CD4-positive, alpha-beta T cell treated with Interleukin-1 beta for 1 hour (primary cell): ENCODE data around the gene CLIC5.

Source experiments
- DNase-seq, 2 donors: peaks; one replicate each; pipeline ENCODE4 v3.0.0-alpha.2; 2020 to 2022

CLIC5 gene

GRCh38 chr6:45990162-45990561 is 25.5 kb downstream of the CLIC5 start:
- no peak for DNase-seq

- DNase-seq = no peak
Observed at GRCh38 chr6:45988635-45989034, 27.0 kb downstream of the CLIC5 start.

GRCh38 chr6:45987856-45988255 is 27.8 kb downstream of the CLIC5 start:
- DNase-seq = no peak

- DNase-seq = no peak
Observed at GRCh38 chr6:45986746-45987274, 28.9 kb downstream of the CLIC5 start.

GRCh38 chr6:45984788-45985425 is 30.8 kb downstream of the CLIC5 start:
- no peak for DNase-seq

GRCh38 chr6:45984347-45984746 is 31.3 kb downstream of the CLIC5 start:
- no peak for DNase-seq

GRCh38 chr6:45983062-45983461 is 32.6 kb downstream of the CLIC5 start:
- DNase-seq = no peak

- DNase-seq = no peak
Observed at GRCh38 chr6:45982280-45983036, 33.2 kb downstream of the CLIC5 start.

- DNase-seq = no peak
Observed at GRCh38 chr6:45981046-45981445, 34.6 kb downstream of the CLIC5 start.

- no peak for DNase-seq
Observed at GRCh38 chr6:45979311-45979710, 36.3 kb downstream of the CLIC5 start.

GRCh38 chr6:45974596-45974995 is 41.1 kb downstream of the CLIC5 start:
- no peak for DNase-seq

GRCh38 chr6:45972795-45973503 is 42.7 kb downstream of the CLIC5 start:
- DNase-seq = no peak

GRCh38 chr6:45971287-45971686 is 44.4 kb downstream of the CLIC5 start:
- no peak for DNase-seq

- DNase-seq = no peak
Observed at GRCh38 chr6:45970326-45970725, 45.3 kb downstream of the CLIC5 start.

GRCh38 chr6:45969883-45970282 is 45.8 kb downstream of the CLIC5 start:
- DNase-seq = no peak

- no peak for DNase-seq
Observed at GRCh38 chr6:45969026-45969425, 46.6 kb downstream of the CLIC5 start.

GRCh38 chr6:45967363-45967762 is 48.3 kb downstream of the CLIC5 start:
- no peak for DNase-seq

- DNase-seq = no peak
Observed at GRCh38 chr6:45966797-45967196, 48.9 kb downstream of the CLIC5 start.

- DNase-seq = no peak
Observed at GRCh38 chr6:45966340-45966739, 49.3 kb downstream of the CLIC5 start.

GRCh38 chr6:45965792-45966191 is 49.9 kb downstream of the CLIC5 start:
- DNase-seq = no peak

GRCh38 chr6:45965007-45965406 is 50.7 kb downstream of the CLIC5 start:
- no peak for DNase-seq

GRCh38 chr6:45964300-45964699 is 51.4 kb downstream of the CLIC5 start:
- DNase-seq = no peak

GRCh38 chr6:45963896-45964295 is 51.8 kb downstream of the CLIC5 start:
- DNase-seq = no peak

- DNase-seq = no peak
Observed at GRCh38 chr6:45961125-45961524, 54.5 kb downstream of the CLIC5 start.
